HG03439 (cell line): Measurements from ENCODE around the gene ACO1.
"Not testable (repeated sequence)": the region's sequence is repeated elsewhere in the genome, so short reads cannot be mapped to it uniquely, and the experiment has no call there.

Experiments
- ATAC-seq: cut with Tn5 transposase; IDR thresholded peaks from one replicate; pipeline ENCODE4 v1.9.1; 2021; ENCODE audit warnings: mild to moderate bottlenecking, moderate library complexity; ENCODE audit not compliant: unreplicated experiment

The ACO1 gene

DNA sequence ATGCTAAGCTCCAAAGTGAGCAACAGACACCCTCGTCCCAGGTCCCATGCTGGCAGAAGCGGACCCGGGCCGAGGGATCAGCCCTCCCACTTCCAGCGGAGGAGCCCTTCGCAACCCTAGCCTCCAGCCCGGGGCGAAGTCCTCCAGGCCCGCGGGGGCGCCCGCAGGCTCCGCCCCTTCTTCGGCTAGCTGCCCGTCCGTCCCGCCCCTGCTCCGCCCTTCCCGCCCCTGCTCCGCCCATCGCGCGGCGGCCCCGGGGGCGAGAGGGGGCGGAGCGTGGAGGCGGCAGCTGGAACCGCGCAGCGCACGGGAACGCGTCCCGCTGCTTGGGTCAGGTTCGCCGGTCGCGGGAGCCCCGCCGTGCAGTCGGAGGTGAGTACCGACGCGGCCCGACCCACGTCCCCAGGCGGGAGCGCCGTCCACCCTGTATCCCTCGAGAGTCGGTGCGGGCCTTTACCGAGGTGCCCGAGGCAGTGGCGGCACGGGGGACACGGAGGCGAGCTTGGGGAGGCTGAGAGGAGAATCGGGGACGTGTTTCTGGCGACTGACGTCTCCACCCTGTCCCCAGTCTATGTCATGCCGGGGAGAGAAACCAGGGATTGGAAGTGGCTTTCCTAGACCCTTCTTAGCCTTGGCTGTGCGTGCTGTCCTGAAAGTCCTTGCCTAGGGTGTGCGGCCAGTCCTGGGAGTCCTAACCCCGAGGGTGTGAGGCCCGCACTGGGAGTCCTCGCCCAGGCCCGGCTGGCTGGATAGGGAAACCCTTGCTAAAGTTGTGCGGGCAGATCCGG lies at the start of gene ACO1:
ACO1 (plus strand) TSS at position 280 of the 788 bp plus-strand sequence. CDS start 20,864 bp downstream, outside the sequence.
- ATAC-seq = peak; percentile 97

DNA sequence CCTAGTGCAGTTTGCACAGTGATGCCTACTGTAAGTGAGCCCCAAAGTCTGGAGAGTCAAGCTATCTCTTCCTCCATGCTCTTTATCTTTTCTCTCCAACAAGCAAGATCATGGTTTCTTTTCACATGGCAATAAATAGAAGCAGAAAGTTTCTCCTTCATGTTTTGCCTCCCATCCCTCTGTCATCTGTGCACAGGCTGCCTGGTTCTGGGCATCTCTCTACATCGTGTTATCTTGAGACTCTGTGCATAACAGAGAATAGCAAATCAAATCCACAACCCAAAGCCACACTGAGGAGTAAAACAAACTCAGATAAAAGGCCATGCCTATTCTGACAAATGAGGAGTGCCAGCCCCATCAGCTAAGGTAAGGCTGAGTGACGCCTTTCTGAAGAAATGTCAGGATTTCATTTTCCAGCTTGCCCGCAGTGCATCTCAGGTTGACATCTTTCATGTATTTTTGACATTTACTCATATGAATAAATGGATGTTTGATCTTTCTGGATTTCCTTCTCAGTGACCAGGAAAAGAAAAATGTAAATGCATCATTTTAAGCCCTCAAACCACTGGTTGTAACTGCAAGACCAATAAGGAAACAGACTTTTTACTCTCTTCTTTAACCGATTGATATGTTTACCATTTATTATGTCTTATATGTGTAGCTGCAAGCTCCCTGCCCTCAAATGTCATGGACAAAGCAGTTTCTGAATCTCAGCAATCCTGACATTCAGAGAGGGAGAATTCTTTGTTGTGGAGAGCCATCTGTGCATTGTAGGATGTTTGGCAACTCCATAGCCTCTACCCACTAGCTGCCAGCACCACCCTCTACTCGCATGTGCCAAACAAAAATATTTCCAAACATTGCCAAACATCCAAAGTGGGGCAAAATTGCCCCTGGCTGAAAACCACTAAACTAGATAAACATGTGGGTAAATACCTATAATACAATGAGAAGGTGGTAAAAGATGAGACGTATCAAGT lies 49.2 kb upstream of the ACO1 start:
- no peak for ATAC-seq

DNA sequence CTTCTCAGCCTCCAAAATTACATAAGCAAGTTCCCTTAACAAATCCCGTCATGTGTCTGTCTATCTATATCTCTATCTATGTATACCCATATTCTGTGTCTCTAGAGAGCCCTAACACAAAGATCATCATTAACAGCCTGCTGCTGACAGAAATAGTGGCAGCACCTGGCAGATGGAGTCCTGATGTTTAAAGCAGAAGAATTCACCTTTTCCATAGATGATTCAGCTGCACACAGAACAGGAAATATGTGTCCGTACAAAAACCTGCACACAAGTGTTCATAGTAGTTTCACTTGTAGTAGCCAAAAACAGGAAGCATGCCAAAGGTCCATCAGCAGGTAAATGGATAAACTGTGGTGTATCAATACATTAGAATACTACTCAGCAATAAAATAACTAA lies 45.0 kb upstream of the ACO1 start:
- no peak for ATAC-seq

DNA sequence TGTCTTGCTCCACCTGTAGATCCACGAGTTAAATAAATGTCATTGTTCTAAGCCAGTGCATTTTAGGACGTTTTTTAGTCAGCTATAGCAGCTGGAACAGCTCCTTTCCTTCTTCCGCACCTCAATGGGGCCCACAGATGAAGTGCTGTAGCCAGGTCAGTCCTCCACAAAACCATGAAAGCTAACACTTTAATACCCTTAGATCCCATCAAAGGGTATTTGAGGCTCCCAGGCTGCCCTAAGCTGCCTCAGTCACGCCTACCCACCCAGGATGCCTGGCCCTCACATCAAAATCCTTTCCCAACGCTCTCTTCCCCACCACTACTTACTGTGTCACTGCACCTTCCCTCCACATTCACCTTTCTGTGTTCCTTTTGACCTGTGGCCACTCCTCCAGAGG lies 44.1 kb upstream of the ACO1 start:
- ATAC-seq = no peak

DNA sequence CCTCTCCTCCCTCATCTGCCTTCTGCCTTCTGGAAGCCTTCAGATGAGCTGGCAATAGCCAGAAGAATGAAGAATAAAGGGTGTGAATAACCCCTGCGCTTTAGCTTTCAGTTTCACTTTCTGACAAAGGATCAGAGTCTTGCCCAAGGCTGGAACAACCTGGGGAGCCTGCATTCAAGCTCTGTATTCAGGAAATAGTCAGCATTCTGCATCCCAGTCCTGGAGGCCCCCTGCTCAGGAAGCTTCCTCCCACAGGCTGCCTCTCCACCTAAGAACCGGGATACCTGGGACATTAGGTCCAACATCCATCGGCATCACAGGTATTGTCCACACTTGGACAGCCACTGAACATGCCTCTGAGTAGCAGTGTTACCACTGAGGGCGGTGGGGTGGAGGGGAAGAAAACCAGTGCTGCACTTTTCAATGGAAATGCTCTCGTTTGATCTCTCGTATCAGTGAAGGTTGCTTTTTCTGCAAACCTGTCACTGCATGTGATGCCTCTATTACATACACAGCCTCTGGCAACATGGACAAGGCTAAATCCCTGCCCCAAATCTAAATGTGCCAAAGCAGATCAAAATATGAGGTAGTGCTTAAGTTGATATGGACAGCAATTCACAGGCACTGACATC lies 39.8 kb upstream of the ACO1 start:
- no peak for ATAC-seq

DNA sequence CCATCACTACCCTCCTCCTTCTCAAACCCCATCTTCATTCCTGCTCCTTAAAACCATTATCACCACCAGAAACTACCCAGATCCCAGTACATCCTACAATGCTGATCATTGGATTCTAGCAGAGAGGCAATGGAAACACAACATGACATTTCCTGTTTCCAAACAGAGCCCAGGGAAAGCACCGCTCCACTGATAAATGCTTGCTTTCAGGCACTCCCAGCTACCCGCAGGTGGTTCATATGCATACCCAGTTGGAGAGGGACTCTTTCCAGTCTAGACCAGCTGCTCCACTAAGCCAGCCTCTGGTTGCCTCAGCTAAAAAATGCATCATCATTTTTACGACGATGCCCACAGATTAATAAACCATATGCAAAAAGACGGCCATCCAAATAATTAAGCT lies 39.2 kb upstream of the ACO1 start:
- no peak for ATAC-seq

DNA sequence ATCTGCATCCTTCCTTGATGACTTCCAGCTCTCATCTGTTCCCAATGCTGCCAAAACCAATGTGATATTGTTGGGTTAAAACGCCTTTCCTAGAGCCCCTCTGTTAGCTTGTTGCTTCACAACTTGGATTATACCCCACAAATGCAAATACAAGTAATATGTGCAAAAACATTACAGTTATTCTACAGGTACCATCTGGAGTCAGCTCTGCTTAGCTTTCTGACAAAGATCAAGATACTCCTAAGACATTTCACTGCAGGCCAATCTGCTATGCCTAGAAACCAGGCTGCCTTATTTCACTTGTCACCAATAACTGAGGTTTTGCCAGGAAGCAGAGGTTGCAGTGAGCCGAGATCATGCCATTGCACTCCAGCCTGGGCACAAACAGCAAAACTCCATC lies 36.9 kb upstream of the ACO1 start:
- no peak for ATAC-seq

DNA sequence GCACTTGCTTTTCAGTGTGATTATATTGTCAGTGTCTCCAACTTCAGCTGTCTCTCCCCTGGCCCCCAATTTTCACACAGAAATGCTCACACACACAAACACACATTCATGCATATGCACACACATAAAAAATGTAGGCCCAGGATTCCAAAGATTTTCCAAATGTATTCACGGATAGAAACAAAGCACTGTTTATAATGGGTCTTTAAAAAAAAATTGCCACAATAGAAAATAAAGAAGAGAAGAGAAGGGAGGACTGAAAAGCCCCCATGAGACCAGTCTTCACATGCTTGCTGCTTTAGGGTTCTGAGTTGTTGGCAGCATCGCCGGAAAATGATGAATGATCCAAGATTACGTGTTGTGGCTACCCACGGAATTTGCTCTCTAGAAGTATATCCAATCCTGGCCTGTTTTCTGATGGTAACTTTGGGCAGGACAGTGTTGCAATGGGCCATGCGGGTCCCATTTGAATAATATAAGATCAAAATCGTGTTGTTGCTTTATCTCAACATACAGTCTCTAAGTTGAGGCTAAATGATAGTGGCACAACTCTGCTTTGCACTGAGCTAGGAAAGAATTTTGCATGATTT lies 36.2 kb upstream of the ACO1 start:
- ATAC-seq = no peak

DNA sequence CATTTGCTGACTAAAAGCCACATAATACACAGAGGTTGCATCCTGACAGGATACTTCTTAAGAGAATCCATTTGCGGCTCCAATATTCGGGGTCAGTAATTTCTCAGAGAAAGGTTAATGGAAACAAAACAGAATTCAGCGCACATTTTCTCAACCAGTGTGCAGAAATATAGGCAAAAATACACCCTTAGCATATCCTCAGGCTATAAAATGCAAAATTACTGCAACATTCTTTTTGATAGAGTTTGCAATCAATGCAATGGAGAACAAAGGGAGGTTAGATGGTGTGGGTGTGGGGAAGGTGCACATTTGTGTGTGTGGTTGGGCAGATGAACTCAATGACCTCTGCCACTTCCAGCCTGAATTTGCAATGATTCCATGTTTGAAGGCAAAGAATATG lies 35.4 kb upstream of the ACO1 start:
- no peak for ATAC-seq

DNA sequence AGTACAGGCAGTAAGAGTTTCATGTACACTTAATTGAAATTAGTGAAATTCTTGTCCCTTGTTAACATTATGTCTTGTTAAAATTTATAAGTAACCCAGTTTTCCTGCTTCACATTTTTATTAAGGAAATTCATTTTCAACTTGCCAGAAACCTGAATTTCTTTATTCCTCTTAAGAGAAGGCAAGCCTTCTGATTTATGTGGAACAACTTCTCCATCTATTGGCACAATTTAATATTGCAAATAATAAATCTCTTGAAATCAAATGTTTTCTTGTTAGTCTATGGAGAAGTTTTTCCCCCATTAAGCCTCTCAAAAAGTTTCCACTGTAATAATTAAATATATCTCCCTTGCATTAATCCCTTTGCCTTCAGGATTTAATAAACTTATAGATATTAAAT lies 33.8 kb upstream of the ACO1 start:
- ATAC-seq = no peak

DNA sequence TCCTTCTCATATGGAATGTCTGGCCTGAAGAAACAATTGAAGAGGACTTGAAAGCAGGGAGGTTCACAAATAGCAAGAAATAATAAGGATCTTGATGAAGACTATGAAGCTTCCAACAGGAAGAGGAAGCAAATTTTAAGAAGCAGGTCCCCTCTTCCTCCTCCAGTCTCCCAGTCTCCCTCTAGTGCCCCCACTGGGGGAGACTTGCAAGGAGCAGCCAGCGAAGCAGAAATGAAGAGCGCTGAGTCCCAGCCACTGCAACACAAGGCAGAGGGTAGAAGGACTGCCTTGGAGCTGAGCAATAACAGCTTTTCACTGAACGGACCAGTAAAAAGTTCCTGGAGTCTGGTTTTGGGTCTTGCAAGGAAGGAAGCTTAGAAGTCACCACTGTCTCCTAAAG lies 32.6 kb upstream of the ACO1 start:
- ATAC-seq = no peak

DNA sequence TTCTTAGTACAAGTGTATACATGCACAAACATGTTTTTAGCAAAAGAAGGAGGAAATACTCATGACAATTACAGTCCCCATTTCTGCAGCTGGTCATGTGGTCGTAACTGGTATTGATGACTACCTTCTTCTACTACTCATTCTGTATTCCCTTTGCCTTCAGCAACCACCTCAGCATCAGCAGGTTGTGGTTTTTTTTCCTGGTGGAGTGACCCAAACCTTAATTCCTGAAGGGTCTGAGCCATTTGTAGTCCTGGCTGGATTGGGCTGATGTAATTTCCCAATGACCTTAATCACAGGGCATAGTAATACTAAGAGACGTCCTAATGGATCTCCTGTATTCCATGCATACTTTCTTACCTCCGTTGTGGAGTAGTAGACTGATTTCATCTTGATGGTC lies 31.0 kb upstream of the ACO1 start:
- not testable (repeated sequence) for ATAC-seq

DNA sequence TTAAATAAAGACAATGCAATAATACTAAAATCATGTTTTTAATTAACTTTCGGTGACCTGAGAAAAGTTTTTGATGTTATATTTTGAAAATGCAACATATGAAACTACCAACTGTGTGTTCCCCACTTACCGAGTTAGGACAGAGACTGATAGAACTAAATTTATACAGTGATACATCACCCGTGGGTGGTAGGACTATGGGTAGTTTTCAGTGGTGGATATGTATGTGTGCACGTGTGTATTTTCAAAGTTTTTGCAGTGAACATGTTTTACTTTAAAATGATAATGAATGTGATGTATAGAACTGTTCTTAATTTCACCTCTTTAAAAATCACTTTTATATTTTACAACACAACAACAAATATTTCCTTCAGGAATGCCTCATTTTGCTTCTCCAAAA lies 25.0 kb upstream of the ACO1 start:
- no peak for ATAC-seq

DNA sequence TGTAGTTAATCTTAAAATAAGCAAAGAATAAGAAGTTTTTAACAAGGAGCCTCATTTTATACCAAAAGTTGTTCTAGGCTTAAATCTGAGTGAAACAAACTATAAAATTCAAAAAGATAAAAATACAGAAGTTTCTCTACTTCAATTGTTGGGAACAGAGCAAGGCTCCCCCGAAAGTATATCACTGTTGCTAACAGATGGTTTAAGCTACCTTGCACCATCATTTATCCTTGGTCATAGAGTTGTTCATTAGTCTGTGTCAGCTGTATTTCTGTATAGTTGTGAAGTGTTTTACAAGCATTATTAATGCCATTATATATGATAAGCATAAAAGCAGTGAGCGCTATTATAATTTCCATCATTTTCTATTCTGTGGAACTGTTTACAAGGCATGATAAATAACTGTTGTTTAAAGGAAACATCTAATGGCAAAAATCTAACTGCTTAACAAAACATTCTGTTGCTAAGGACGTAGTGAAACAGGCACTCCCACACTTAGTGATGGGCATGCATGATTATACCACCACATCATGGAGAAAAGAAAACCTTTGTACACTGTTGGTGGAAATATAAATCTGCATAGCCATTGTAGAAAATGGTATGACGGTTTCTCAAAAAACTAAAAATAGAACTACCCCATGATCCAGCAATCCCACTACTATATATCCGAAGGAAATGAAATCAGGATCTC lies 23.3 kb upstream of the ACO1 start:
- ATAC-seq = no peak

DNA sequence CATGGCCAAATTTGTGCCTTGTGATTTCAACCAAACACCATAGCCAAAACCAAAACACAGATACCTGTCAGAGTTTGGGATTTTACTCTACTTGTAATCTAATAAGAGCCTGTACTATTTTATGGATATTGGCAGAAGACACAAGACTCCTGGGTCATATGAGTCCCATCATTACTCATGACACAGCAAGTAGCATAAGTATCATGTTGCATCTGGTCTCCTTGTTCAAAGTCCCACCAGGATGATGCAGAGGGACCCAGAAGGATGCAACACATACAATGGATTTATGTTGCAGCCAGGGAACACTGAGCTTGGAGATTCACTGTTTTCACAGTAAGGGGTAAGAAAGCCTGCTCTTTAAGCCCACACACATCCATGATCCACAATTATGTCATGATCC lies 13.2 kb upstream of the ACO1 start:
- no peak for ATAC-seq

DNA sequence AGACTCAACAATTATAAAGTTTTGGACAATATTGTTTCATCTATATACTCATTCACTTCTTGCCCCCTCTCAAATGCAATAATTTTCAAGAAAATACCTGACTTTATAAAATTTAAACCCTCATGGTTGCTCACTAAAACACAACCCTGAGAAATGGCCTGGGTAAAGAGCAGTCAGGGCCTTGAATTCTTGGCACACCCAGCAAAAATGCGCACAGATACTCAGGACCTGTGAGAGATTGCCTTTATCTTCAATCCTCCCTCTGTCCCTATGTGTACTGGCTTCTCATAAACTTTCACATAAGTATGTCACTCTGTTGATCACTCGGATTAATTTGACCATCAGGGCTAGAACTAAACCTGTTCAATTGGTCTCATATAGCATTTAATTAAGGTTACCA lies 12.8 kb upstream of the ACO1 start:
- no peak for ATAC-seq

DNA sequence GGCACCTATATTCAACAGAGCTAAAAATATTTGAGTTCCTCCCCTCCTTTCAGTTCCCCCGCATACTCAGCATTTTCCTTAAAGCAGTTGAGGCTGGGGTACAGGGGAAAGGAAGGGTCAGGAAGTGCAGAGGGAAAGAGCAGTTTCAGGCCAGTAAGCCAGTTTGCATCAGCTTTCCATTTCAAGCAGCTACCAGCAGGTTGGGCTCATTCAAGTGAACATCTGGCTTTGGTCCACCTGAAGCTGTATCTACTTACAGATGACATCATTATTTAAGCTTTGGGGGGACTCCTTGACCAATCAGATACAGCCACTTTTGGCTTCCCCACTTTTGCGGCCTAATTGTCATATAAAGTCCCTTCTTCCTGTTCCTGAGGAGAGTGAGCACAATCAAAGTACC lies 8.2 kb upstream of the ACO1 start:
- no peak for ATAC-seq

DNA sequence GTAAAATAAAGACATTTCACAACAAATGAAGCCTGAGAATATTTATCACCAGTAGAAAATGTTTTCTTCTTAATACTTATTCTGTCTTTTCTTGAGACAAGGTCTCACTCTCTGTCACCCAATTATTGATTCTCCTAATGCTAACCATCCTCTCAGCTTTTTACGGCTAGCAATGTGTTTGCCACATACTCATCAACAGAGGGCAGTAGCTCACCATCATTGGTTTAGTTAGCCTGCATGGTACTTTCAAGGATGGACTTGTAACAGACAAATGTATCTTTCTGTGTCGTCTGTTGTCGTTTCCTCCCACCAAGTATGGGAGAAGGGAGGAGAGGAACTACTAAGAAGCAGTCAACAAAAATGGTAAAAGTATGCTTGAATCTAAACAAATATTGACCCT lies 5.9 kb upstream of the ACO1 start:
- peak; percentile 77 for ATAC-seq

DNA sequence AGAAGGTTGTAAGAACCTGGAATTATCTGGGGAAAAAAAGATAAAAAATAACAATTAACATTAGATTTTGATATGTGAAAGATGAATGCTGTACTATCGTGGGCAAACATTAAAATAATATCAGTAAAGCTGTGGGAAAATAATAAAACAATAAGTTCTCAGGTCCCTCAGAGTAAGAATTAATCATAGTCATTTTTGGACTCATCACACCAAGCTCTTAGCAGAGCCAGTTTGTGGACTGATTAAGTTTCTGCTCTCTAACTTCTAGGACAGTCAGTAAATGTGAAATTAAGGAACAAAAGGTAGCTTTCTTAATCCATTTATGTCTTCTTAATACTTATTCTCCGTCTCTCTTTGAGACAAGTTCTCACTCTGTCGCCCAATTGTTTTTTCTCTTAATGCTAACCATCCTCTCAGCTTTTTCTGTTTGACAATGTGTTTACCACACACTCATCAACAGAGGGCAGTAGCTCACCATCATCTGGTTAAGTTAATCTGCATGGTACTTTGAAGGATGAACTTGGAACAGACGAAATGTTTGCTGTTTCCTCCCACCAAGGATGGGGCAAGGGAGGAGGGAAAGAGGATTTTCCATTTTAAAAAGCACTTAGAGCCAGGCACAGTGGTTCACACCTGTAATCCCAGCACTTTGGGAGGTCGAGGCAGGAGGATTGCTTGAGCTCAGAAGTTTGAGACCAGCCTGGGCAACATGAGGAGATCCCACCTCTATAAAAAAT lies 5.3 kb upstream of the ACO1 start:
- ATAC-seq = peak; percentile 88

DNA sequence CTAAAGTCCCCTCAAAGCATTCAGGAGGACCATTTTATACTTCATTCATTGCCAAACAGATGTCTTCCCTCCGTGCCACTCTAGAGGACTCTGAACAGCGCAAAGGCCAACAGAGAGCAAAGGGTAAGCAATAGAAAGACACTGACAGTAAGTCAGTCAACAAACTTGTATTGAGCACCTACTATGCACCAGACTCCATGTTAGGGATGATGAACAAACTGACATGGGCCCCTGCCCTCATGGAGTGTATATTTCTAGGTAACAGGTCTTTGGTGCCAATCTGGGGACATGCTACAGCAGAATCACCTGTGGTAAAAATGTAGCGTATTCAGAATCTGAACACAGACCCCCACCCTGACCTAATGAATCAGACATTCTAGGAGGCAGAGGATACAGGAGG lies 3.5 kb upstream of the ACO1 start:
- no peak for ATAC-seq
